Measurements from ENCODE around the gene USP6NL. TPM values are rescaled to one million over a fixed set of nuclear protein-coding genes. Genes with fewer than 3 reads are reported as not detected.

Gene USP6NL
- total and polyA plus RNA-seq, 2 of the 8 experiments (the other 6 are each of a cell fraction or from before 2014, with no cell fraction given) = 10.9 to 28.8 TPM

DNA sequence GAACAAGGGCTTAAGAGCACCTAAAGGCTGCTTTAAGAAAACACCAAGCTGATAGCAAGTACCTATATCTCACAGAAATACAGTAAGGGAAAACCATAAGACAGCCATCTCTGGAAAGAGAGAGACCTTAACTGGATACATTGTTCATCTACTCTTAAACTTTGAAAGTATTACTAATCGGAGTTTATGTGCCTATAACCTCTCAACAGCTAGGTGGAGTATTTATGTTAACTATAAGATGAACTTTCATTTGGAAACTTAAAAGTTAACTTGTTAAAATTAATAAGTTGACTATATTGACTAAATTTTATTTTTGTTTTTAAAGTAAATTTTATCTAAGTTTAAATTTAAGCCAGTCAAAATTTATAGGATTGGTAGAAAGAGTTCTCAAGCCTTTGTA, 90.6 kb downstream of the USP6NL start:
- CTCF ChIA-PET (ENCODE audit: partially characterized antibody) = interaction anchor here (1.1 to 3.0 kb wide), 3 partner anchors 87 to 205 kb away, joined by 3 to 11 read pairs (median 6); no protein-coding TSS in a partner anchor

More for the DNA sequence above, 90.6 kb downstream of the USP6NL start:
- no peak overlapping the region for H4K91ac ChIP-seq (replicated peaks; ENCODE audit: insufficient read length, low read length)
- H3K56ac ChIP-seq (replicated peaks; ENCODE audit: insufficient read length, low read depth, low read length) = no peak overlapping the region
- no peak overlapping the region for H3K4ac ChIP-seq (replicated peaks; ENCODE audit: insufficient read length, low read depth, low read length)
- FAIRE-seq (no peak), DNase-seq (ENCODE audit: low read depth in 1 of 2, low spot score in 2 of 2) (no peak)
- H2AK5ac ChIP-seq (ENCODE audit: low read depth, low read length) = no peak overlapping the region
- no peak overlapping the region for H3K18ac ChIP-seq (ENCODE audit: extremely low read depth, low read length)
- TF ChIP-seq HDAC2 (IDR thresholded peaks at IDR 0.05; ENCODE audit: borderline replicate concordance in 1 of 2, low read depth in 2 of 2, low read length in 2 of 2) (no peak), JUN (IDR thresholded peaks at IDR 0.05; ENCODE audit: low read depth, low read length) (no peak), RBBP5 (IDR thresholded peaks at IDR 0.05; ENCODE audit: borderline replicate concordance, low read depth, low read length) (no peak), EGR1 (IDR thresholded peaks at IDR 0.05; ENCODE audit: borderline replicate concordance, low read depth, low read length) (no peak), SUZ12 (IDR thresholded peaks at IDR 0.05; ENCODE audit: low read length) (no peak)
- H3K4me3 ChIP-seq (ENCODE audit: extremely low read depth in 1 of 4, insufficient read depth in 2 of 4, low read depth in 3 of 4, low read length in 4 of 4) = no peak overlapping the region
- no peaks in the 10 kb centered on the region for H3K4me1 ChIP-seq (replicated peaks in 1 of 4; ENCODE audit: control insufficient read depth in 3 of 4, insufficient read depth in 4 of 4, low read length in 3 of 4)
- no peak overlapping the region for H4K8ac ChIP-seq (ENCODE audit: extremely low read depth, insufficient read depth, low read length)
- peaks cover 1% of the 10 kb centered on the region; the same call in 1 of the 2 replicates for H3K79me1 ChIP-seq (ENCODE audit: low read depth, low read length)
- H3K14ac ChIP-seq (ENCODE audit: insufficient read length) = no peak overlapping the region
- no peak overlapping the region for H3K4me2 ChIP-seq (ENCODE audit: insufficient read depth in 1 of 2, low read depth in 2 of 2, low read length in 2 of 2)
- no peaks in the 10 kb centered on the region for H3K79me2 ChIP-seq (ENCODE audit: control insufficient read depth in 1 of 2, insufficient read depth in 2 of 2, low read length in 2 of 2)
- H2AFZ ChIP-seq (ENCODE audit: low read length) = no peak overlapping the region
- no peak overlapping the region for H2BK15ac ChIP-seq (ENCODE audit: low read length)
- H4K5ac ChIP-seq (ENCODE audit: insufficient read length, low read depth, low read length) = no peak overlapping the region
- 89% methylated on average over 1 of the region's 1 CpG; no CpG with 5 or more reads in 1 of the 2 experiments for WGBS, 2 experiments (ENCODE audit: extremely low coverage in 1 of 2, insufficient coverage in 1 of 2, insufficient read length in 1 of 2, insufficient replicate concordance in 2 of 2, low coverage in 1 of 2, low lambda C conversion rate in 2 of 2, missing lambda C conversion rate in 1 of 2)
- H3K27me3 ChIP-seq (replicated peaks in 1 of 4; ENCODE audit: control insufficient read depth in 3 of 4, extremely low read depth in 1 of 4, insufficient read depth in 3 of 4, low read length in 3 of 4) = no peaks in the 10 kb centered on the region
- H2BK12ac ChIP-seq (ENCODE audit: low read depth, low read length) = no peak overlapping the region
- no peak overlapping the region for H3K23ac ChIP-seq (ENCODE audit: insufficient read length)
- H2BK5ac ChIP-seq (ENCODE audit: low read depth, low read length) = no peak overlapping the region
- no peaks in the 10 kb centered on the region for H3K9me3 ChIP-seq (ENCODE audit: insufficient read depth in 2 of 2, low read depth in 1 of 2, low read length in 1 of 2)
- no peak overlapping the region for H3K27ac ChIP-seq (ENCODE audit: low read depth, low read length)
- peaks cover 0 to 2% of the 10 kb centered on the region in 2 experiments for H4K20me1 ChIP-seq (replicated peaks in 1 of 2; ENCODE audit: control insufficient read depth in 1 of 2, insufficient read depth in 2 of 2, low read length in 2 of 2)
- no peak overlapping the region for H3K9ac ChIP-seq (replicated peaks in 1 of 4; ENCODE audit: extremely low read depth in 1 of 4, low read depth in 3 of 4, low read length in 3 of 4)
- H2BK20ac ChIP-seq (ENCODE audit: low read length) = no peak overlapping the region
- no peaks in the 10 kb centered on the region for H3K23me2 ChIP-seq (ENCODE audit: low read depth, low read length)
- H2BK120ac ChIP-seq (replicated peaks; ENCODE audit: low read depth, low read length) = no peak overlapping the region
- POLR2A ChIA-PET (ENCODE audit: partially characterized antibody) = interaction anchor here (1.6 kb wide), 1 partner anchor 14 kb away, joined by 4 read pairs; no protein-coding TSS in a partner anchor
- H3K36me3 ChIP-seq (ENCODE audit: control insufficient read depth in 2 of 4, insufficient read depth in 4 of 4, low read length in 3 of 4) = peaks cover 0 to 3% (median 0%) of the 10 kb centered on the region in 4 experiments; a peak in 2 of 8 replicates
